B cell (primary cell): Measurements from ENCODE around the gene STT3A. TPM values are rescaled to one million over a fixed set of nuclear protein-coding genes. Genes with fewer than 3 reads are reported as not detected.

Experiments used
- ATAC-seq: fragments of 200-7000 bp; cut with Tn5 transposase; one replicate; pipeline ENCODE4 v1.10.0; 2021; ENCODE audit warnings: low read depth, mild to moderate bottlenecking, moderate number of reproducible peaks, moderate library complexity
- CTCF ChIA-PET: fragments of 350-600 bp; sonication (Branson Sonifier 250); formaldehyde crosslinking; loops from one replicate; lab custom pipeline; 2021; ENCODE audit warnings: antibody characterized with exemption, inconsistent platforms; lab: Charles Lee
- POLR2A ChIA-PET: fragments of 350-600 bp; sonication (Branson Sonifier 250); formaldehyde crosslinking; loops from one replicate; lab custom pipeline; 2021; ENCODE audit warnings: antibody characterized with exemption; lab: Charles Lee
- DNase-seq: peaks from one replicate; pipeline ENCODE4 v3.0.0; 2013
- H2AFZ ChIP-seq: 2 replicates; pipeline ENCODE4 v1.6.1; 2012; ENCODE audit warnings: mild to moderate bottlenecking, low read depth, low read length; ENCODE audit not compliant: insufficient read depth, poor library complexity, severe bottlenecking
- H3K27ac ChIP-seq, 2 donors: 1 replicate in 1 of 2; 2 replicates in 1 of 2; pipeline ENCODE4 v1.5.1; 2012 to 2013; ENCODE audit warnings: low read length in 2 of 2, mild to moderate bottlenecking in 2 of 2, moderate library complexity in 1 of 2
- H3K27me3 ChIP-seq, 4 experiments: fragments of 200-600 bp in 1 of 4; sonication (generic) in 1 of 4; replicated peaks in 1 of 4; 1 replicate in 2 of 4; 2 replicates in 2 of 4; pipeline versions ENCODE4 v1.6.1 to v1.7.0; 2013 to 2016; ENCODE audit warnings: low read length in 3 of 4, mild to moderate bottlenecking in 2 of 4, mixed read lengths in 1 of 4, moderate library complexity in 1 of 4; ENCODE audit not compliant: insufficient read depth in 4 of 4, control insufficient read depth in 3 of 4; ENCODE audit errors: control extremely low read depth in 1 of 4
- H3K36me3 ChIP-seq, 2 experiments: replicated peaks in 1 of 2; 1 replicate in 1 of 2; 2 replicates in 1 of 2; pipeline versions ENCODE4 v1.6.1 to v1.7.1; 2013; ENCODE audit warnings: low read length in 1 of 2; ENCODE audit not compliant: insufficient read depth in 2 of 2, control insufficient read depth in 1 of 2; ENCODE audit errors: control extremely low read depth in 1 of 2, extremely low read depth in 1 of 2
- H3K4me1 ChIP-seq, 2 donors: fragments of 200-600 bp in 1 of 2; sonication (generic) in 1 of 2; 1 replicate in 1 of 2; 2 replicates in 1 of 2; pipeline versions ENCODE4 v1.5.1 to v1.6.1; 2013 to 2017; ENCODE audit warnings: low read length in 2 of 2; ENCODE audit not compliant: control insufficient read depth in 2 of 2, insufficient read depth in 2 of 2
- H3K4me2 ChIP-seq: replicated peaks from 2 replicates; pipeline ENCODE3; 2012; ENCODE audit warnings: mild to moderate bottlenecking, low read depth, low read length; ENCODE audit not compliant: poor library complexity, severe bottlenecking
- H3K4me3 ChIP-seq, 5 experiments: fragments of 200-600 bp in 1 of 5; sonication (generic) in 1 of 5; 1 replicate in 3 of 5; 2 replicates in 2 of 5; pipeline versions ENCODE4 v1.5.1 to v1.7.0; 2011 to 2016; ENCODE audit warnings: low read length in 4 of 5, mild to moderate bottlenecking in 4 of 5, low read depth in 2 of 5, control low read depth in 1 of 5, moderate library complexity in 1 of 5; ENCODE audit not compliant: insufficient read depth in 1 of 5; ENCODE audit errors: control extremely low read depth in 1 of 5, extremely low read depth in 1 of 5
- H3K79me2 ChIP-seq: fragments of 200-600 bp; sonication (generic); one replicate; pipeline ENCODE4 v1.6.0; 2016; ENCODE audit warnings: low read length; ENCODE audit not compliant: control insufficient read depth, insufficient read depth
- H3K9ac ChIP-seq: fragments of 200-600 bp; sonication (generic); 2 replicates; pipeline ENCODE4 v1.6.1; 2017; ENCODE audit warnings: mild to moderate bottlenecking, low read length, moderate library complexity
- H3K9me3 ChIP-seq, 3 donors: one replicate each; pipeline versions ENCODE4 v1.6.1 to v1.7.1; 2013; ENCODE audit warnings: low read length in 2 of 3; ENCODE audit not compliant: control insufficient read depth in 2 of 3, insufficient read depth in 1 of 3; ENCODE audit errors: control extremely low read depth in 1 of 3
- H4K20me1 ChIP-seq: 2 replicates; pipeline ENCODE4 v1.6.0; 2012; ENCODE audit warnings: mild to moderate bottlenecking, low read length; ENCODE audit not compliant: insufficient read depth, control insufficient read depth, poor library complexity, severe bottlenecking
- H3K27ac Mint-ChIP-seq: one replicate; pipeline ENCODE4 v1.8.0; 2021; ENCODE audit warnings: mixed read lengths
- H3K27me3 Mint-ChIP-seq: one replicate; pipeline ENCODE4 v1.8.0; 2021; ENCODE audit warnings: mixed read lengths
- H3K4me1 Mint-ChIP-seq: one replicate; pipeline ENCODE4 v1.8.0; 2021; ENCODE audit warnings: mixed read lengths
- H3K4me3 Mint-ChIP-seq: one replicate; pipeline ENCODE4 v1.8.0; 2021; ENCODE audit warnings: mixed read lengths
- H3K9me3 Mint-ChIP-seq: one replicate; pipeline ENCODE4 v1.8.0; 2022; ENCODE audit warnings: mixed read lengths; ENCODE audit not compliant: insufficient read depth
- EZH2 ChIP-seq: IDR thresholded peaks from 2 replicates; pipeline ENCODE4 v1.6.1; 2012; ENCODE audit warnings: borderline replicate concordance, low read depth, mild to moderate bottlenecking, moderate library complexity, low read length; ENCODE audit not compliant: insufficient read depth, poor library complexity, severe bottlenecking
- WGBS: methylation state at CpG from one replicate; pipeline ENCODE4 v1.1.5; 2013; ENCODE audit warnings: missing lambda C conversion rate; ENCODE audit not compliant: insufficient coverage; 5-methylcytosine and 5-hydroxymethylcytosine counted together
- intact Hi-C: fragments of 100-400 bp; cut with micrococcal nuclease; formaldehyde crosslinking; loops from one replicate; pipeline ENCODE4 v1.10.0; 2022
- polyA plus RNA-seq: library from polyadenylated mRNA; depleted of rRNA; stranded (reverse); fragments of >200 nt; gene quantifications from 2 replicates; pipeline ENCODE4 v1.2.3, GENCODE V29; 2012
- total RNA-seq, 2 donors: library from RNA; stranded (reverse); fragments of 120-200 nt in 1 of 2; gene quantifications; 1 replicate in 1 of 2; 2 replicates in 1 of 2; pipeline versions ENCODE4 v1.2.3 to v1.2.4, GENCODE V29; 2013 to 2022
- TF ChIP-seq, protein P1 (sequence below): fragments of 200-600 bp; IDR thresholded peaks from one replicate; pipeline ENCODE4 v1.8.0; 2022; ENCODE audit warnings: antibody characterized with exemption, mild to moderate bottlenecking

STT3A gene
- total and polyA plus RNA-seq, 2 donors (not counting 1 experiment from before 2014, with no cell fraction given) = 29.7 to 78.4 TPM

GRCh38 chr11:125566235-125566634, 26.4 kb upstream of the STT3A start:
- Histone ChIP-seq H3K9me3 (peaks cover 0 to 5% (median 0%) of the 10 kb centered on the region in 3 donors), H3K27me3 (no peaks in the 10 kb centered on the region), H2AFZ (no peak overlapping the region), H3K4me2 (no peak overlapping the region), H3K27ac (no peak overlapping the region), H3K9ac (no peak overlapping the region), H3K36me3 (no peaks in the 10 kb centered on the region), H3K4me1 (peaks cover 11 to 16% of the 10 kb centered on the region in 2 donors), H3K79me2 (peaks cover 18% of the 10 kb centered on the region), H3K4me3 (no peak overlapping the region), H4K20me1 (no peaks in the 10 kb centered on the region)
- Mint-ChIP-seq H3K4me3 (no peak overlapping the region), H3K27ac (no peak overlapping the region), H3K27me3 (no peaks in the 10 kb centered on the region), H3K4me1 (peaks cover 18% of the 10 kb centered on the region), H3K9me3 (no peaks in the 10 kb centered on the region)
- TF ChIP-seq EZH2 = no peak
- TF ChIP-seq, protein P1, sequence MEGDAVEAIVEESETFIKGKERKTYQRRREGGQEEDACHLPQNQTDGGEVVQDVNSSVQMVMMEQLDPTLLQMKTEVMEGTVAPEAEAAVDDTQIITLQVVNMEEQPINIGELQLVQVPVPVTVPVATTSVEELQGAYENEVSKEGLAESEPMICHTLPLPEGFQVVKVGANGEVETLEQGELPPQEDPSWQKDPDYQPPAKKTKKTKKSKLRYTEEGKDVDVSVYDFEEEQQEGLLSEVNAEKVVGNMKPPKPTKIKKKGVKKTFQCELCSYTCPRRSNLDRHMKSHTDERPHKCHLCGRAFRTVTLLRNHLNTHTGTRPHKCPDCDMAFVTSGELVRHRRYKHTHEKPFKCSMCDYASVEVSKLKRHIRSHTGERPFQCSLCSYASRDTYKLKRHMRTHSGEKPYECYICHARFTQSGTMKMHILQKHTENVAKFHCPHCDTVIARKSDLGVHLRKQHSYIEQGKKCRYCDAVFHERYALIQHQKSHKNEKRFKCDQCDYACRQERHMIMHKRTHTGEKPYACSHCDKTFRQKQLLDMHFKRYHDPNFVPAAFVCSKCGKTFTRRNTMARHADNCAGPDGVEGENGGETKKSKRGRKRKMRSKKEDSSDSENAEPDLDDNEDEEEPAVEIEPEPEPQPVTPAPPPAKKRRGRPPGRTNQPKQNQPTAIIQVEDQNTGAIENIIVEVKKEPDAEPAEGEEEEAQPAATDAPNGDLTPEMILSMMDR = no peak
- intact Hi-C loops = loop anchor here (5.0 to 10.0 kb wide), 2 partner anchors 491 to 614 kb away; partner anchors contain the start of gene CCDC15
- CTCF ChIA-PET = no interaction called here
- WGBS = 100% methylated on average over 3 of the region's 4 CpGs
- DNase-seq (no peak), ATAC-seq (no peak)
- POLR2A ChIA-PET = no interaction called here
